SK-N-SH (cell line): ENCODE measurements around the gene SMYD2. TPM values are rescaled to one million over a fixed set of nuclear protein-coding genes. Genes with fewer than 3 reads are reported as not detected.

Experiments used
- CTCF ChIA-PET: fragments of 300-600, 350-600 bp; formaldehyde crosslinking; extraction: SDS; loops from one replicate; lab custom pipeline; 2021; lab: Yijun Ruan, JAX
- POLR2A ChIA-PET: fragments of 350-600 bp; sonication (Branson Sonifier 250); formaldehyde crosslinking; extraction: SDS; loops from one replicate; lab custom pipeline; 2020; ENCODE audit warnings: antibody characterized with exemption, inconsistent platforms; lab: Yijun Ruan, JAX
- DNase-seq: peaks from one replicate; pipeline ENCODE4 v3.0.0; 2012
- H2AFZ ChIP-seq: fragments of 200-600 bp; sonication (generic); 2 replicates; pipeline ENCODE4 v1.8.1; 2016; ENCODE audit warnings: antibody characterized with exemption, mild to moderate bottlenecking, low read depth
- H3F3A ChIP-seq: fragments of 200-600 bp; sonication (generic); replicated peaks from 2 replicates; pipeline ENCODE3; 2016; ENCODE audit warnings: antibody characterized with exemption, mild to moderate bottlenecking; ENCODE audit not compliant: insufficient read depth
- H3K27ac ChIP-seq, 2 experiments: fragments of 200-500 bp in 1 of 2; fragments of 200-600 bp in 1 of 2; sonication (Bioruptor generic) in 1 of 2; sonication (generic), shearing (Covaris generic) in 1 of 2; 2 replicates each; pipeline versions ENCODE4 v1.5.1 to v1.6.1; 2014 to 2016; ENCODE audit warnings: low read depth in 2 of 2, inconsistent platforms in 1 of 2, low read length in 1 of 2, mild to moderate bottlenecking in 1 of 2, mixed read lengths in 1 of 2
- H3K27me3 ChIP-seq: fragments of 200-600 bp; sonication (generic), shearing (Covaris generic); 2 replicates; pipeline ENCODE4 v1.6.1; 2016; ENCODE audit warnings: mixed run types; ENCODE audit not compliant: insufficient read depth
- H3K36me3 ChIP-seq, 2 experiments: fragments of 200-500 bp in 1 of 2; fragments of 200-600 bp in 1 of 2; sonication (Bioruptor generic) in 1 of 2; sonication (generic) in 1 of 2; replicated peaks in 1 of 2; 2 replicates each; pipeline versions ENCODE3 to v1.5.1; 2014 to 2016; ENCODE audit warnings: low read length in 1 of 2, mild to moderate bottlenecking in 1 of 2; ENCODE audit not compliant: insufficient read depth in 2 of 2, control insufficient read depth in 1 of 2
- H3K4me1 ChIP-seq, 2 experiments: fragments of 200-500 bp in 1 of 2; fragments of 200-600 bp in 1 of 2; sonication (Bioruptor generic) in 1 of 2; sonication (generic), shearing (Covaris generic) in 1 of 2; 2 replicates each; pipeline versions ENCODE4 v1.5.1 to v1.6.1; 2014 to 2016; ENCODE audit warnings: low read depth in 1 of 2, low read length in 1 of 2, mixed run types in 1 of 2; ENCODE audit not compliant: insufficient read depth in 2 of 2, control insufficient read depth in 1 of 2
- H3K4me2 ChIP-seq: fragments of 200-600 bp; sonication (generic), shearing (Covaris generic); 2 replicates; pipeline ENCODE4 v1.6.1; 2017; ENCODE audit warnings: mixed run types
- H3K4me3 ChIP-seq, 2 experiments: fragments of 200-500 bp in 1 of 2; fragments of 200-600 bp in 1 of 2; sonication (Bioruptor generic) in 1 of 2; sonication (generic), shearing (Covaris generic) in 1 of 2; 2 replicates each; pipeline versions ENCODE4 v1.5.1 to v1.8.1; 2014 to 2016; ENCODE audit warnings: low read depth in 2 of 2, inconsistent platforms in 1 of 2, low read length in 1 of 2, mild to moderate bottlenecking in 1 of 2, mixed read lengths in 1 of 2, moderate library complexity in 1 of 2
- H3K79me2 ChIP-seq: fragments of 200-600 bp; sonication (generic); 2 replicates; pipeline ENCODE4 v1.8.1; 2017; ENCODE audit warnings: mild to moderate bottlenecking; ENCODE audit not compliant: insufficient read depth
- H3K9ac ChIP-seq: fragments of 200-600 bp; sonication (generic); 2 replicates; pipeline ENCODE4 v1.6.1; 2017; ENCODE audit warnings: mixed run types
- H3K9me2 ChIP-seq: fragments of 200-600 bp; sonication (generic); 2 replicates; pipeline ENCODE4 v1.6.1; 2017; ENCODE audit warnings: mixed run types
- H3K9me3 ChIP-seq: fragments of 200-600 bp; sonication (generic); 2 replicates; pipeline ENCODE4 v1.6.1; 2017; ENCODE audit warnings: mixed run types, mild to moderate bottlenecking, moderate library complexity
- H4K20me1 ChIP-seq: fragments of 200-600 bp; sonication (generic); 2 replicates; pipeline ENCODE4 v1.6.1; 2017; ENCODE audit warnings: mild to moderate bottlenecking, mixed run types; ENCODE audit not compliant: insufficient read depth
- EP300 ChIP-seq, 2 experiments: IDR thresholded peaks; 2 replicates each; pipeline versions ENCODE4 v1.4.0 to v1.6.1; 2012; ENCODE audit warnings: borderline replicate concordance in 1 of 2, low read depth in 1 of 2, low read length in 1 of 2
- EZH2phosphoT487 ChIP-seq: fragments of 200-600 bp; sonication (generic); IDR thresholded peaks from 2 replicates; pipeline ENCODE4 v1.6.1; 2017; ENCODE audit warnings: low read depth, mixed run types, mild to moderate bottlenecking, antibody characterized with exemption, moderate library complexity, borderline replicate concordance
- FOSL2 ChIP-seq: IDR thresholded peaks from 2 replicates; pipeline ENCODE4 v1.4.0; 2012; ENCODE audit warnings: low read depth, mild to moderate bottlenecking, moderate library complexity, borderline replicate concordance
- JUND ChIP-seq: IDR thresholded peaks from 2 replicates; pipeline ENCODE4 v1.4.0; 2012
- MXI1 ChIP-seq: IDR thresholded peaks from 2 replicates; pipeline ENCODE4 v1.6.1; 2012; ENCODE audit warnings: mild to moderate bottlenecking, low read depth, low read length, improper control_type of control experiment
- NRF1 ChIP-seq: IDR thresholded peaks from 2 replicates; pipeline ENCODE4 v1.6.1; 2012; ENCODE audit warnings: low read depth, mild to moderate bottlenecking, low read length
- POLR2AphosphoS5 ChIP-seq: IDR thresholded peaks from 2 replicates; pipeline ENCODE4 v1.6.1; 2012; ENCODE audit warnings: low read depth, low read length
- RAD21 ChIP-seq: IDR thresholded peaks from 2 replicates; pipeline ENCODE4 v1.6.1; 2012; ENCODE audit warnings: mild to moderate bottlenecking, low read length
- RCOR1 ChIP-seq: fragments of 150-350 bp; IDR thresholded peaks from 2 replicates; pipeline ENCODE4 v1.6.1; 2017; ENCODE audit warnings: antibody characterized with exemption, low read length
- REST ChIP-seq: IDR thresholded peaks from 2 replicates; pipeline ENCODE4 v1.6.1; 2012; ENCODE audit warnings: mild to moderate bottlenecking, low read depth, low read length, moderate library complexity
- RFX5 ChIP-seq: IDR thresholded peaks from 2 replicates; pipeline ENCODE4 v1.6.1; 2012; ENCODE audit warnings: mild to moderate bottlenecking, improper control_type of control experiment, low read length
- RXRA ChIP-seq: IDR thresholded peaks from 2 replicates; pipeline ENCODE4 v1.4.0; 2012; ENCODE audit warnings: low read depth, mild to moderate bottlenecking, borderline replicate concordance
- TAF1 ChIP-seq: IDR thresholded peaks from 2 replicates; pipeline ENCODE4 v1.6.1; 2012; ENCODE audit warnings: low read depth, mild to moderate bottlenecking, low read length, moderate library complexity, borderline replicate concordance
- TEAD4 ChIP-seq: IDR thresholded peaks from 2 replicates; pipeline ENCODE4 v1.4.0; 2012; ENCODE audit warnings: mild to moderate bottlenecking, borderline replicate concordance; ENCODE audit not compliant: insufficient read depth
- USF2 ChIP-seq: fragments of 150-350 bp; IDR thresholded peaks from 2 replicates; pipeline ENCODE4 v1.6.1; 2017; ENCODE audit warnings: antibody characterized with exemption, low read length, low read depth, borderline replicate concordance
- YY1 ChIP-seq: IDR thresholded peaks from 2 replicates; pipeline ENCODE4 v1.4.0; 2012; ENCODE audit warnings: low read depth, mild to moderate bottlenecking
- WGBS: methylation state at CpG from one replicate; pipeline ENCODE4 v1.1.6; 2017; ENCODE audit warnings: low lambda C conversion rate; 5-methylcytosine and 5-hydroxymethylcytosine counted together
- polyA plus RNA-seq, 3 experiments: library from polyadenylated mRNA; depleted of rRNA; stranded (reverse); fragments of >200 nt; gene quantifications; 2 replicates each; pipeline ENCODE4 v1.2.3, GENCODE V29; 2012

Gene SMYD2
- polyA plus RNA-seq, 1 of the 3 experiments (the other 2 are of a cell fraction): 23.1 TPM

GRCh38 chr1:214244252-214244651 lies 36.7 kb upstream of the SMYD2 start:
- H4K20me1 ChIP-seq: no peaks in the 10 kb centered on the region
- H3K9me3 ChIP-seq: no peaks in the 10 kb centered on the region
- H3K4me1 ChIP-seq: no peaks in the 10 kb centered on the region
- 92% methylated on average over 20 of the region's 20 CpGs for WGBS
- no peak for DNase-seq
- H3K36me3 ChIP-seq: no peaks in the 10 kb centered on the region
- CTCF ChIA-PET: interaction anchor here (1.2 to 2.4 kb wide), 2 partner anchors 17 to 89 kb away, joined by 6 to 16 read pairs; no protein-coding TSS in a partner anchor
- H3K9ac ChIP-seq: no peak overlapping the region
- no peaks in the 10 kb centered on the region for H3K27me3 ChIP-seq
- no peak overlapping the region for H3K27ac ChIP-seq
- TF ChIP-seq USF2: no peak
- no peak for TF ChIP-seq YY1
- no peak for TF ChIP-seq RAD21
- no peak for TF ChIP-seq REST
- no peak for TF ChIP-seq POLR2AphosphoS5
- no peak for TF ChIP-seq EP300 (IDR thresholded peaks at IDR 0.05; ENCODE audit: borderline replicate concordance in 1 of 2, low read depth in 1 of 2, low read length in 1 of 2)
- no peak for TF ChIP-seq MXI1
- no peak for TF ChIP-seq TAF1
- no peak for TF ChIP-seq FOSL2
- no peak for TF ChIP-seq RXRA
- no peak for TF ChIP-seq TEAD4
- TF ChIP-seq JUND: no peak
- TF ChIP-seq NRF1: no peak
- no peak for TF ChIP-seq RCOR1
- TF ChIP-seq RFX5: no peak
- no peak for TF ChIP-seq EZH2phosphoT487
- TF ChIP-seq, all 33 proteins: peak for 0
- no peaks in the 10 kb centered on the region for H3F3A ChIP-seq
- H3K9me2 ChIP-seq: no peaks in the 10 kb centered on the region
- no peak overlapping the region for H2AFZ ChIP-seq
- no peak overlapping the region for H3K4me2 ChIP-seq
- POLR2A ChIA-PET: no interaction called here
- no peaks in the 10 kb centered on the region for H3K79me2 ChIP-seq
- no peak overlapping the region for H3K4me3 ChIP-seq
